ENCODE results near the gene PCDHB11. TPM values are rescaled to one million over a fixed set of nuclear protein-coding genes. Genes with fewer than 3 reads are reported as not detected.
"Not testable (repeated sequence)": the region's sequence is repeated elsewhere in the genome, so short reads cannot be mapped to it uniquely, and the experiment has no call there.

PCDHB11 gene
- total and polyA plus RNA-seq, 9 of the 15 experiments (the other 6 are each of a cell fraction or from before 2014, with no cell fraction given): not detected

- WGBS (ENCODE audit: insufficient coverage, low coverage, missing lambda C conversion rate): under 1% methylated on average over 9 of the region's 10 CpGs
- H3K4me1 ChIP-seq (replicated peaks in 1 of 2; ENCODE audit: control insufficient read depth in 2 of 2, insufficient read depth in 2 of 2, low read length in 2 of 2): no peaks in the 10 kb centered on the region
- no TSS peak for BruUV-seq (replicated peaks)
- intact Hi-C loops (cut with micrococcal nuclease) (no loop called here), in situ Hi-C loops (cut with MboI) (no loop called here)
- H3K9me3 ChIP-seq (replicated peaks; ENCODE audit: control insufficient read depth, insufficient read depth, low read depth, low read length): no peaks in the 10 kb centered on the region
- CTCF ChIA-PET (ENCODE audit: low intra/inter-chr PET ratio): interaction anchor here (1.1 kb wide), 1 partner anchor 369 kb away, joined by 3 read pairs; no protein-coding TSS in a partner anchor
- H4K20me1 ChIP-seq (replicated peaks; ENCODE audit: control insufficient read depth, insufficient read depth, low read length): no peaks in the 10 kb centered on the region
- no peak within 1 kb of the TSS for H3K9ac ChIP-seq (ENCODE audit: insufficient read depth in 1 of 2, low read depth in 2 of 2, low read length in 2 of 2)
- no peak within 1 kb of the TSS for H3K4me2 ChIP-seq (ENCODE audit: insufficient read depth, low read length)
- FAIRE-seq: peak; percentile 71
- TF ChIP-seq RAD21 (CRISPR knock-in tag; conservative IDR thresholded peaks at IDR 0.05 in 1 of 2, IDR thresholded peaks at IDR 0.05 in 1 of 2) (peak; percentile 9 to 29; a peak in 1 of 4 replicates), HLTF (IDR thresholded peaks at IDR 0.05) (no peak), CTCFL (IDR thresholded peaks at IDR 0.05; ENCODE audit: borderline replicate concordance, insufficient read depth, low read depth, low read length, poor library complexity, severe bottlenecking) (peak; percentile 38), CTCF (IDR thresholded peaks at IDR 0.05 in 2 of 3, conservative IDR thresholded peaks at IDR 0.05 in 1 of 3; ENCODE audit: insufficient read depth in 2 of 3, low read depth in 1 of 3, low read length in 3 of 3) (peak; percentile 40 to 72 (median 62); a peak in 5 of 6 replicates)
- TF ChIP-seq, protein P1, sequence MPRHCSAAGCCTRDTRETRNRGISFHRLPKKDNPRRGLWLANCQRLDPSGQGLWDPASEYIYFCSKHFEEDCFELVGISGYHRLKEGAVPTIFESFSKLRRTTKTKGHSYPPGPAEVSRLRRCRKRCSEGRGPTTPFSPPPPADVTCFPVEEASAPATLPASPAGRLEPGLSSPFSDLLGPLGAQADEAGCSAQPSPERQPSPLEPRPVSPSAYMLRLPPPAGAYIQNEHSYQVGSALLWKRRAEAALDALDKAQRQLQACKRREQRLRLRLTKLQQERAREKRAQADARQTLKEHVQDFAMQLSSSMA (CRISPR knock-in tag; IDR thresholded peaks at IDR 0.05): no peak
- no peak within 1 kb of the TSS for H2AFZ ChIP-seq (ENCODE audit: low read depth, low read length)
- no peaks in the 10 kb centered on the region for H3K79me2 ChIP-seq (ENCODE audit: control insufficient read depth, insufficient read depth, low read length)
- H3K27ac ChIP-seq (ENCODE audit: extremely low read depth, low read depth, low read length): no peak within 1 kb of the TSS
- no peak within 1 kb of the TSS for H3K4me3 ChIP-seq
- no peaks in the 10 kb centered on the region; a peak in 1 of 5 replicates for H3K27me3 ChIP-seq (ENCODE audit: control insufficient read depth in 2 of 2, insufficient read depth in 2 of 2, low read length in 2 of 2)
- peak; percentile 83 for ATAC-seq
- no peaks in the 10 kb centered on the region for H3K9me1 ChIP-seq (ENCODE audit: control insufficient read depth, insufficient read depth, low read length)
- peak; percentile 32 to 52 (median 38) for DNase-seq (ENCODE audit: extremely low read depth in 1 of 4, low spot score in 3 of 4)
- no peaks in the 10 kb centered on the region for H3K36me3 ChIP-seq (ENCODE audit: control insufficient read depth, insufficient read depth, low read length)
- POLR2A ChIA-PET: no interaction called here
These were observed 7.2 kb upstream of the PCDHB11 start, which contains the start of gene PCDHB10 for GRCh38 chr5:141192110-141192725. Gene PCDHB10 (plus strand): TSS chr5:141192353. CDS start chr5:141192553, 200 bp downstream.

- DNase-seq (ENCODE audit: extremely low read depth in 1 of 4, low spot score in 3 of 4); H3K9ac ChIP-seq (ENCODE audit: insufficient read depth in 1 of 2, low read depth in 2 of 2, low read length in 2 of 2); ATAC-seq; H3K4me3 ChIP-seq; in situ Hi-C loops (cut with MboI); FAIRE-seq; H3K79me2 ChIP-seq (ENCODE audit: control insufficient read depth, insufficient read depth, low read length); H2AFZ ChIP-seq (ENCODE audit: low read depth, low read length); H3K4me1 ChIP-seq (replicated peaks in 1 of 2; ENCODE audit: control insufficient read depth in 2 of 2, insufficient read depth in 2 of 2, low read length in 2 of 2); H3K36me3 ChIP-seq (ENCODE audit: control insufficient read depth, insufficient read depth, low read length); BruUV-seq (replicated peaks); H3K4me2 ChIP-seq (ENCODE audit: insufficient read depth, low read length); H3K9me1 ChIP-seq (ENCODE audit: control insufficient read depth, insufficient read depth, low read length); H4K20me1 ChIP-seq (replicated peaks; ENCODE audit: control insufficient read depth, insufficient read depth, low read length); POLR2A ChIA-PET; intact Hi-C loops (cut with micrococcal nuclease); H3K9me3 ChIP-seq (replicated peaks; ENCODE audit: control insufficient read depth, insufficient read depth, low read depth, low read length); H3K27ac ChIP-seq (ENCODE audit: extremely low read depth, low read depth, low read length); CTCF ChIA-PET (ENCODE audit: low intra/inter-chr PET ratio); H3K27me3 ChIP-seq (ENCODE audit: control insufficient read depth in 2 of 2, insufficient read depth in 2 of 2, low read length in 2 of 2): not testable (repeated sequence)
- WGBS (ENCODE audit: insufficient coverage, low coverage, missing lambda C conversion rate): 13% methylated on average over 3 of the region's 37 CpGs
These were observed 5.1 kb upstream of the PCDHB11 start for GRCh38 chr5:141194332-141194731.
